K562 (cell line): ENCODE measurements around the gene BEST2. TPM values are rescaled to one million over a fixed set of nuclear protein-coding genes. Genes with fewer than 3 reads are reported as not detected.

Source experiments
- FIP1L1 ChIP-seq: fragments of 200-400 bp; formaldehyde crosslinking; IDR thresholded peaks from 2 replicates; pipeline ENCODE4 v1.6.1; 2018; ENCODE audit warnings: mild to moderate bottlenecking, low read depth, low read length; ENCODE audit not compliant: poor library complexity, severe bottlenecking
- ILF3 ChIP-seq: fragments of 450-650 bp; IDR thresholded peaks from 2 replicates; pipeline ENCODE4 v1.6.1; 2018; ENCODE audit warnings: antibody characterized with exemption, mild to moderate bottlenecking, moderate library complexity, borderline replicate concordance
- ILK ChIP-seq: fragments of 450-650 bp; IDR thresholded peaks from 2 replicates; pipeline ENCODE4 v1.6.1; 2016; ENCODE audit warnings: missing genetic modification characterization, low read depth, mild to moderate bottlenecking, missing compliant biosample characterization, moderate library complexity, borderline replicate concordance
- MAFF ChIP-seq: IDR thresholded peaks from 2 replicates; pipeline ENCODE4 v1.6.1; 2012; ENCODE audit warnings: low read length, improper control_type of control experiment
- MAFK ChIP-seq: IDR thresholded peaks from 2 replicates; pipeline ENCODE4 v1.6.1; 2011; ENCODE audit warnings: low read length, improper control_type of control experiment
- MCM2 ChIP-seq: fragments of 450-650 bp; IDR thresholded peaks from 2 replicates; pipeline ENCODE4 v1.6.1; 2017; ENCODE audit warnings: low read depth, mild to moderate bottlenecking
- MCM7 ChIP-seq, 2 experiments: fragments of 450-650 bp; IDR thresholded peaks; 2 replicates each; pipeline ENCODE4 v1.6.1; 2016 to 2018
- POLR2H ChIP-seq: IDR thresholded peaks from 2 replicates; pipeline ENCODE4 v1.6.1; 2016; ENCODE audit warnings: missing genetic modification characterization, low read depth, mild to moderate bottlenecking, control low read depth, missing compliant biosample characterization, moderate library complexity
- TAF9B ChIP-seq: fragments of 450-650 bp; IDR thresholded peaks from 2 replicates; pipeline ENCODE4 v1.6.1; 2018; ENCODE audit warnings: mild to moderate bottlenecking; ENCODE audit not compliant: partially characterized antibody
- TAL1 ChIP-seq: fragments of 450-650 bp; IDR thresholded peaks from 2 replicates; pipeline ENCODE4 v1.6.1; 2016; ENCODE audit warnings: mild to moderate bottlenecking
- TCFL5 ChIP-seq: fragments of 250-450 bp; sonication (Bioruptor Pico); conservative IDR thresholded peaks from 2 replicates; pipeline ENCODE4 v1.6.1; 2021; ENCODE audit warnings: mild to moderate bottlenecking, moderate library complexity, matching md5 sums
- U2AF2 ChIP-seq: fragments of 200-400 bp; formaldehyde crosslinking; optimal IDR thresholded peaks from 2 replicates; pipeline ENCODE3; 2017; ENCODE audit warnings: low read depth, mild to moderate bottlenecking, low read length
- ZNF121 ChIP-seq: sonication (generic); formaldehyde crosslinking; conservative IDR thresholded peaks from 2 replicates; pipeline ENCODE4 v1.8.0; 2022; ENCODE audit warnings: missing genetic modification reagents
- ZNF239 ChIP-seq: fragments of 250-450 bp; sonication (Bioruptor Pico); IDR thresholded peaks from 2 replicates; pipeline ENCODE4 v1.4.0; 2020; ENCODE audit warnings: mild to moderate bottlenecking
- polyA plus RNA-seq, 8 experiments: library from polyadenylated mRNA; depleted of rRNA in 4 of 8; stranded (reverse) in 5 of 8; unstranded in 3 of 8; fragments of >200 nt; fragmentation: Nextera tagmentation in 2 of 8; fragmentation: Illumina TruSeq in 1 of 8; extraction: Ambion mirVana in 2 of 8; extraction: Trizol in 1 of 8; gene quantifications; 2 replicates each; pipeline versions ENCODE4 v1.2.1 to v1.2.3, GENCODE V29; 2011 to 2014; ENCODE audit warnings: inconsistent platforms in 1 of 8, missing spikeins in 1 of 8
- total RNA-seq, 7 experiments: library from RNA; depleted of rRNA in 6 of 7; stranded (reverse); fragments of >200 nt in 6 of 7; fragmentation: Illumina TruSeq in 2 of 7; extraction: Trizol in 2 of 7; gene quantifications; 2 replicates each; pipeline versions ENCODE4 v1.2.1 to v1.2.3, GENCODE V29; 2011 to 2021; ENCODE audit warnings: low replicate concordance in 1 of 7
- TF ChIP-seq, protein P1 (sequence below): fragments of 450-650 bp; IDR thresholded peaks from 2 replicates; pipeline ENCODE4 v1.6.1; 2016; ENCODE audit warnings: low read depth
- TF ChIP-seq, protein P2 (sequence below): conservative IDR thresholded peaks from 2 replicates; pipeline ENCODE4 v1.6.1; 2011; ENCODE audit warnings: low read depth, mild to moderate bottlenecking, low read length; ENCODE audit not compliant: control insufficient read depth
- TF ChIP-seq, protein P3 (sequence below): sonication (generic); formaldehyde crosslinking; IDR thresholded peaks from 2 replicates; pipeline ENCODE4 v1.8.1; 2023; ENCODE audit warnings: mild to moderate bottlenecking, missing genetic modification reagents

The BEST2 gene
- total and polyA plus RNA-seq, 9 of the 15 experiments (the other 6 are each of a cell fraction or from before 2014, with no cell fraction given): not detected

DNA sequence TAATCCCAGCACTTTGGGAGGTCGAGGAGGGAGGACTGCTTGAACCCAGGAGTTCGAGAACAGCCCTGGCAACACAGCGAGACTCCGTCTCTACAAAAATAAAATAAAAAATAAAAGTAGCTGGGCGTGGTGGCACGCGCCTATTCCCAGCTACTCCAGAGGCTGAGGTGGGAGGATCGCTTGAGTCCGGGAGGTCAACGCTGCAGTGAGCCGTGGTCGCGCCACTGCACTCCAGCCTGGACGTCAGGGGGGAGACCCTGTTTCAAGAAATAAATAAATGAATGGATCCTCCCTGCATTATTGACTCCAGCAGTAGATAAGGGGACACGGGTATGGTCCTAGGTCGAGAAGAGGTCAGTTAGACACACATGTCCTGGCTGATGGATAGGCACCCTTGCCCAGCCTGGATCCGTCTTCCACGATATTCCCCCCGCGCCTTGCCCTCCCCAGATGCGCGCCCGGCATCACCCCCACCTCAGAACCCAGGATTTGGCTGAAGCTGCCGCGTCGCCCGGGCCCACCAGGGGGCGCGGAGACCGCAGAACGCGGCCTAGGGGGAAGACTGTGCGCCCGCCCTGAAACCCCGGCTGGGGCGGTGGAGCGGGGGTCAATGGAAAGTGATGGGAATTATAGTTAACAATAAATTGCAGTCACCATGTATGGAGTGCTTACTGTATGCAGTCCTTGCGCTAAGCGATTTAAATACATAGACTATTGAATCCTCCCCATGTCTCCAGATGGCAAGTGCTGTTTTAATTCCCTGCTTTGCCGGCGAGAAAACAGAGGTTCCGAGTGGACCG lies 25.8 kb downstream of the BEST2 start (continued):
- TF ChIP-seq, protein P1, sequence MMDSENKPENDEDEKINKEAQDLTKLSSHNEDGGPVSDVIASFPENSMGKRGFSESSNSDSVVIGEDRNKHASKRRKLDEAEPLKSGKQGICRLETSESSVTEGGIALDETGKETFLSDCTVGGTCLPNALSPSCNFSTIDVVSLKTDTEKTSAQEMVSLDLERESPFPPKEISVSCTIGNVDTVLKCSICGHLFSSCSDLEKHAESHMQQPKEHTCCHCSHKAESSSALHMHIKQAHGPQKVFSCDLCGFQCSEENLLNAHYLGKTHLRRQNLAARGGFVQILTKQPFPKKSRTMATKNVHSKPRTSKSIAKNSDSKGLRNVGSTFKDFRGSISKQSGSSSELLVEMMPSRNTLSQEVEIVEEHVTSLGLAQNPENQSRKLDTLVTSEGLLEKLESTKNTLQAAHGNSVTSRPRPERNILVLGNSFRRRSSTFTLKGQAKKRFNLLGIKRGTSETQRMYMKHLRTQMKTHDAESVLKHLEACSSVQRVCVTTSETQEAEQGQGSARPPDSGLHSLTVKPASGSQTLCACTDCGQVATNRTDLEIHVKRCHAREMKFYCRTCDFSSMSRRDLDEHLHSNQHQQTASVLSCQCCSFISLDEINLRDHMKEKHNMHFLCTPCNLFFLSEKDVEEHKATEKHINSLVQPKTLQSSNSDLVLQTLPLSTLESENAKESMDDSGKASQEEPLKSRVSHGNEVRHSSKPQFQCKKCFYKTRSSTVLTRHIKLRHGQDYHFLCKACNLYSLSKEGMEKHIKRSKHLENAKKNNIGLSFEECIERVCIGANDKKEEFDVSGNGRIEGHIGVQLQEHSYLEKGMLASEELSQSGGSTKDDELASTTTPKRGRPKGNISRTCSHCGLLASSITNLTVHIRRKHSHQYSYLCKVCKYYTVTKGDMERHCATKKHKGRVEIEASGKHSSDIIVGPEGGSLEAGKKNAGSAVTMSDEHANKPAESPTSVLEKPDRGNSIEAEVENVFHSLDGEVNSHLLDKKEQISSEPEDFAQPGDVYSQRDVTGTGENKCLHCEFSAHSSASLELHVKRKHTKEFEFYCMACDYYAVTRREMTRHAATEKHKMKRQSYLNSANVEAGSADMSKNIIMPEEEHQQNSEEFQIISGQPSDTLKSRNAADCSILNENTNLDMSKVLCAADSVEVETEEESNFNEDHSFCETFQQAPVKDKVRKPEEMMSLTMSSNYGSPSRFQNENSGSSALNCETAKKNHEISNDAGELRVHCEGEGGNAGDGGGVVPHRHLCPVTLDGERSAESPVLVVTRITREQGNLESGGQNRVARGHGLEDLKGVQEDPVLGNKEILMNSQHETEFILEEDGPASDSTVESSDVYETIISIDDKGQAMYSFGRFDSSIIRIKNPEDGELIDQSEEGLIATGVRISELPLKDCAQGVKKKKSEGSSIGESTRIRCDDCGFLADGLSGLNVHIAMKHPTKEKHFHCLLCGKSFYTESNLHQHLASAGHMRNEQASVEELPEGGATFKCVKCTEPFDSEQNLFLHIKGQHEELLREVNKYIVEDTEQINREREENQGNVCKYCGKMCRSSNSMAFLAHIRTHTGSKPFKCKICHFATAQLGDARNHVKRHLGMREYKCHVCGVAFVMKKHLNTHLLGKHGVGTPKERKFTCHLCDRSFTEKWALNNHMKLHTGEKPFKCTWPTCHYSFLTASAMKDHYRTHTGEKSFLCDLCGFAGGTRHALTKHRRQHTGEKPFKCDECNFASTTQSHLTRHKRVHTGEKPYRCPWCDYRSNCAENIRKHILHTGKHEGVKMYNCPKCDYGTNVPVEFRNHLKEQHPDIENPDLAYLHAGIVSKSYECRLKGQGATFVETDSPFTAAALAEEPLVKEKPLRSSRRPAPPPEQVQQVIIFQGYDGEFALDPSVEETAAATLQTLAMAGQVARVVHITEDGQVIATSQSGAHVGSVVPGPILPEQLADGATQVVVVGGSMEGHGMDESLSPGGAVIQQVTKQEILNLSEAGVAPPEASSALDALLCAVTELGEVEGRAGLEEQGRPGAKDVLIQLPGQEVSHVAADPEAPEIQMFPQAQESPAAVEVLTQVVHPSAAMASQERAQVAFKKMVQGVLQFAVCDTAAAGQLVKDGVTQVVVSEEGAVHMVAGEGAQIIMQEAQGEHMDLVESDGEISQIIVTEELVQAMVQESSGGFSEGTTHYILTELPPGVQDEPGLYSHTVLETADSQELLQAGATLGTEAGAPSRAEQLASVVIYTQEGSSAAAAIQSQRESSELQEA: no peak
- TF ChIP-seq U2AF2 (no peak), FIP1L1 (no peak), TCFL5 (no peak), TAF9B (no peak), MAFF (no peak), MAFK (no peak), ILK (tag) (no peak), POLR2H (tag) (no peak), ZNF239 (CRISPR knock-in tag) (no peak), MCM2 (no peak), ILF3 (no peak), MCM7 (IDR thresholded peaks at IDR 0.05) (no peak), ZNF121 (CRISPR knock-in tag) (no peak), TAL1 (no peak)
- TF ChIP-seq, protein P2, sequence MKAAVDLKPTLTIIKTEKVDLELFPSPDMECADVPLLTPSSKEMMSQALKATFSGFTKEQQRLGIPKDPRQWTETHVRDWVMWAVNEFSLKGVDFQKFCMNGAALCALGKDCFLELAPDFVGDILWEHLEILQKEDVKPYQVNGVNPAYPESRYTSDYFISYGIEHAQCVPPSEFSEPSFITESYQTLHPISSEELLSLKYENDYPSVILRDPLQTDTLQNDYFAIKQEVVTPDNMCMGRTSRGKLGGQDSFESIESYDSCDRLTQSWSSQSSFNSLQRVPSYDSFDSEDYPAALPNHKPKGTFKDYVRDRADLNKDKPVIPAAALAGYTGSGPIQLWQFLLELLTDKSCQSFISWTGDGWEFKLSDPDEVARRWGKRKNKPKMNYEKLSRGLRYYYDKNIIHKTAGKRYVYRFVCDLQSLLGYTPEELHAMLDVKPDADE: no peak; the same call in 1 of the 2 replicates
- TF ChIP-seq, protein P3, sequence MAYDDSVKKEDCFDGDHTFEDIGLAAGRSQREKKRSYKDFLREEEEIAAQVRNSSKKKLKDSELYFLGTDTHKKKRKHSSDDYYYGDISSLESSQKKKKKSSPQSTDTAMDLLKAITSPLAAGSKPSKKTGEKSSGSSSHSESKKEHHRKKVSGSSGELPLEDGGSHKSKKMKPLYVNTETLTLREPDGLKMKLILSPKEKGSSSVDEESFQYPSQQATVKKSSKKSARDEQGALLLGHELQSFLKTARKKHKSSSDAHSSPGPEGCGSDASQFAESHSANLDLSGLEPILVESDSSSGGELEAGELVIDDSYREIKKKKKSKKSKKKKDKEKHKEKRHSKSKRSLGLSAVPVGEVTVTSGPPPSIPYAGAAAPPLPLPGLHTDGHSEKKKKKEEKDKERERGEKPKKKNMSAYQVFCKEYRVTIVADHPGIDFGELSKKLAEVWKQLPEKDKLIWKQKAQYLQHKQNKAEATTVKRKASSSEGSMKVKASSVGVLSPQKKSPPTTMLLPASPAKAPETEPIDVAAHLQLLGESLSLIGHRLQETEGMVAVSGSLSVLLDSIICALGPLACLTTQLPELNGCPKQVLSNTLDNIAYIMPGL (CRISPR knock-in tag): peak; percentile 47; the same call in 1 of the 2 replicates
